Measurements from ENCODE around the gene DCP1B.
A peak's percentile ranks its signal among the peaks of the same experiment; 100 is the strongest.

DCP1B gene

GRCh38 chr12:1934831-1935230, 69.4 kb downstream of the DCP1B start:
- no peak for DNase-seq (ENCODE audit: low read depth)
- H3K4me3 ChIP-seq (ENCODE audit: low read length), result no peak overlapping the region
- TF ChIP-seq, protein P1, sequence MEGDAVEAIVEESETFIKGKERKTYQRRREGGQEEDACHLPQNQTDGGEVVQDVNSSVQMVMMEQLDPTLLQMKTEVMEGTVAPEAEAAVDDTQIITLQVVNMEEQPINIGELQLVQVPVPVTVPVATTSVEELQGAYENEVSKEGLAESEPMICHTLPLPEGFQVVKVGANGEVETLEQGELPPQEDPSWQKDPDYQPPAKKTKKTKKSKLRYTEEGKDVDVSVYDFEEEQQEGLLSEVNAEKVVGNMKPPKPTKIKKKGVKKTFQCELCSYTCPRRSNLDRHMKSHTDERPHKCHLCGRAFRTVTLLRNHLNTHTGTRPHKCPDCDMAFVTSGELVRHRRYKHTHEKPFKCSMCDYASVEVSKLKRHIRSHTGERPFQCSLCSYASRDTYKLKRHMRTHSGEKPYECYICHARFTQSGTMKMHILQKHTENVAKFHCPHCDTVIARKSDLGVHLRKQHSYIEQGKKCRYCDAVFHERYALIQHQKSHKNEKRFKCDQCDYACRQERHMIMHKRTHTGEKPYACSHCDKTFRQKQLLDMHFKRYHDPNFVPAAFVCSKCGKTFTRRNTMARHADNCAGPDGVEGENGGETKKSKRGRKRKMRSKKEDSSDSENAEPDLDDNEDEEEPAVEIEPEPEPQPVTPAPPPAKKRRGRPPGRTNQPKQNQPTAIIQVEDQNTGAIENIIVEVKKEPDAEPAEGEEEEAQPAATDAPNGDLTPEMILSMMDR (conservative IDR thresholded peaks at IDR 0.05; ENCODE audit: low read depth, low read length), result no peak

DNA sequence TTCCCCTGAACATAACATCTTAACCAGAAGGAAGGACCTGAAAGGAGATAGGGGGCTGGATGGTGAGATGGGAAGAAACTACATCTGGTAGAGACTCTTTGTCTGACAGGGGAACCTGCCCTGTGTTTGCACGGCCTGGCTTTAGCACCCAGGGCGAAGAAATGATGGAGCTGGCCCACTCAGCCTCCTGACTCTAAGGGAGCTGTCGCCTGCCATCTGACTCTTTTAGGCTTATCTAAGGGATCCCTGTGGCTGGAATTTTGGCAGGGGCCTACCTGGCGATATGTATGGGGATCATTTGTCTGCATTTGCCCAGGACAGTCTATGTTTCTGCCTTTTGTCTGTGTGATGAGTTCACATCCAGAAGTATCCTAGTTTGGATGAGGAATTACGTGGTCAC, 70.2 kb downstream of the DCP1B start:
- DNase-seq (ENCODE audit: low read depth), result no peak
- no peak overlapping the region for H3K4me3 ChIP-seq (ENCODE audit: low read length)
- TF ChIP-seq, protein P1 (conservative IDR thresholded peaks at IDR 0.05; ENCODE audit: low read depth, low read length), result no peak

DNA sequence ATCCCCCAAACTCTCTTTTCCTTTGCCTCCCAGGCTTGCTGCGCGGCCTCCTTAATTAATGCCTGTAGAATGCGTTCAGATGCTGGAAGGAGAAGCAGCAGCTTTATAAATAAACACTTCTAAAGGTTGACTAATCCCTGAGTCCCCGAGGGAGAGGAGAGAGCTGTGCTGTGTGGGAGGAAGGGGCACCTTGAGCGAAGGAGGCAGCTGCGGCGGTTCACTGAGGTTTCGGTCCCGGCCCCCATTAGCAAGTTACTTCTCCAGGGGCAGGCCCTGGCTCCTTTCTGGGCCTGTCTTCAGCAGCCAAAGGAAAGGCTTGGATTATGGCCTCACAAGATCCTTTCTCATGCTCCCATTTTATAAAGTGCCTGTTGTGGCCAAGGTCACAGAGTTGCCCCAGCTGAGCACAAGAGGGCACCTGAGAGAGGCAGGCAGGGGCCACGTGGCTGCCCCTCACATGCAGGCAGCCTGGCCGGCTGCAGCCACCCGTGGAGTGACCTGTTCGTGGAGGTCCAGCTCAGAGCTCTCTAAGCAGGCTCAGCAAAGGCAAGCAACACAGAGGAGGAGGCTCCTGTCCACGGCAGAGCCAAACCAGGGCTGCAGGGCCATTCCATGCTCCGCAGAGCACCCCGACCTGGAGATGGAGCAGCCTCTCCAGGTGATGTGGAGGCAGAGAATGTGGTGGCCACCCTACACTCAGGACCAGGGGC, 70.8 kb downstream of the DCP1B start:
- TF ChIP-seq, protein P1 (conservative IDR thresholded peaks at IDR 0.05; ENCODE audit: low read depth, low read length), result peak; percentile 3
- H3K4me3 ChIP-seq (ENCODE audit: low read length), result no peak overlapping the region
- DNase-seq (ENCODE audit: low read depth), result no peak

DNA sequence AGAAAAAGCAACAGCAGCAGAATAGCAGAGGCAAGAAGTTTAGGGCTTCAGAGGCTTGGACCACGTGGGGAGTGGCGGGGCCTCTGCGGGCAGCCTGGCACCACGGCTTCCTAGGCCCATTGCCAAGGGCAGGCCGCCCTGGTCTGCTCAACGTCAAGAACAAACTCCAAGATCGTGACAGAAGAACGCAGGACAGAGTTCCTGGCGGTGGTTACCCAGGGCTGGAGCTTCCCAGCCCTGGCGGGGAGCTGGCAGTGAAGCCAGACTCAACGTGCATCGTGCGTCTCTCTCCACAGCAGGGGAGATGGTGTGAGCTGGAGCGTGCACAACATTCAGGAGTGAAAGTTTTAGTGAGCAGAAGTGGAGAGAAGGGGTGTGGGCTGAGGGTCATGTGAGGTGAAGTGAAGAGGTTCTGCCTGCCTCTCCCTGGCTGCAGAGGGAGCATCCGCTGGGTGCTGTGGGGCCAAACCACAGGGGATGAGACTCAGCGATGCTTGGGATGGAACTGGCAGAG, 71.9 kb downstream of the DCP1B start:
- peak; percentile 63 for DNase-seq (ENCODE audit: low read depth)
- TF ChIP-seq, protein P1 (conservative IDR thresholded peaks at IDR 0.05; ENCODE audit: low read depth, low read length), result no peak
- H3K4me3 ChIP-seq (ENCODE audit: low read length), result no peak overlapping the region

DNA sequence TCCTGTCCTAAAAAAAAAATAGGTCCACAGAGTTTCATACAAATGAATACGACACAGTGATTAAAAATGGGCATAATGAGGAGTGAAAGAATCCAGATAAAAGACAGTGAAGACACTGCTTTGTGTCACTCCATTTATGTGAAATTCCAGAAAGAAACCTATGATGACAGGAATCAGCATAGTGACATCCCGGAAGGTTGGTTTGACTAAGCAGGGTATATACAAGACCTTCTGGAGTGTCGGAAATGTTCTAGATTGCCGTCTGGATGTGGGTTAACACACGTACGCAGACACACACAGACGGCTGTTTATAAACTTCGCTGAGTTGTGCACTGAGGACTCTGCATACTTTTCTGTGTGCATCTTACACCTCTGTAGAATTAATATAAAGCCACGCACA, 72.6 kb downstream of the DCP1B start:
- DNase-seq (ENCODE audit: low read depth), result no peak
- TF ChIP-seq, protein P1 (conservative IDR thresholded peaks at IDR 0.05; ENCODE audit: low read depth, low read length), result no peak
- no peak overlapping the region for H3K4me3 ChIP-seq (ENCODE audit: low read length)

DNA sequence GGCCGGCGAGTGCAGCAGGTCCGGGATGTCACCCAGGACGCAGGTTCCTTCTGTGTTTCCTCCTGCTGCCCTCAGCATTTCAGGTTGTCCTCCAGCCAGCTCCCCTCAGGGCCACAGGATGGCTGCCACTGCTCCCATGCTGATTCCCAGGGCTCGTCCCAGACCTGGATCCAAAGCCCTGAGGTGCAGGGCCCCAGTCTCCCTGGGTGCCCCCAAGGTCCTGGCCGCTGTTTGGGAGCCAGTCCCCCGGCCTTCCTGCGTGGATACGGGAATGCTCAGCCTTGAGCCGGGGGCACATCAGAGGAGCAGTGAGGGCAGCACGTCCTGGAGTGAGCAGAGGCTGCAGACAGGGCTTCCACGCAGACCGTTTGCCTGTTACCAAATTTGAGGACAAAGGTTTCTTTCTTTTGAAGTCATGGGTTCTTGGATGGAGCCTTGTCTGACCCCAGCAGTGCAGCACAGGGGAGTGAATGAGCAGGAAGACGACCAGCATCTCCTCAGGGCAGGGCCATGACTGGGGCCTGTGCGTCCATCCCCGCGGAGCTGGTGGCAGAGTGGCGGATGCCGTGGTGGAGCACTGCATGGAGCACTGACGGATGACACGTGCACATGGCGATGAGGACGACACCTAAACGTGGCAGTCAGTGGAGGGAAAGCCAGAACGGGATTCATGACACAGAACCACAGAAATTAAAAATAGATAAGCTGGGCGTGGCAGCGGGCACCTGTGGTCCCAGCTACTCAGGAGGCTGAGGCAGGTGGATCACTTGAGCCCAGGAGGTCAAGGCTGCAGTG, 73.3 kb downstream of the DCP1B start:
- H3K4me3 ChIP-seq (ENCODE audit: low read length), result no peak overlapping the region
- DNase-seq (ENCODE audit: low read depth), result no peak
- TF ChIP-seq, protein P1 (conservative IDR thresholded peaks at IDR 0.05; ENCODE audit: low read depth, low read length), result no peak

All from retinal pigment epithelial cell (primary cell).